Hypothalamus (tissue), 51 donors: ENCODE measurements around the gene TRIM28.
"Not testable (repeated sequence)": the region's sequence is repeated elsewhere in the genome, so short reads cannot be mapped to it uniquely, and the experiment has no call there.

Experiments
- DNase-seq, 51 donors: peaks; one replicate each; lab custom pipeline; 2025; lab: John Stamatoyannopoulos, UW

Gene TRIM28

DNA sequence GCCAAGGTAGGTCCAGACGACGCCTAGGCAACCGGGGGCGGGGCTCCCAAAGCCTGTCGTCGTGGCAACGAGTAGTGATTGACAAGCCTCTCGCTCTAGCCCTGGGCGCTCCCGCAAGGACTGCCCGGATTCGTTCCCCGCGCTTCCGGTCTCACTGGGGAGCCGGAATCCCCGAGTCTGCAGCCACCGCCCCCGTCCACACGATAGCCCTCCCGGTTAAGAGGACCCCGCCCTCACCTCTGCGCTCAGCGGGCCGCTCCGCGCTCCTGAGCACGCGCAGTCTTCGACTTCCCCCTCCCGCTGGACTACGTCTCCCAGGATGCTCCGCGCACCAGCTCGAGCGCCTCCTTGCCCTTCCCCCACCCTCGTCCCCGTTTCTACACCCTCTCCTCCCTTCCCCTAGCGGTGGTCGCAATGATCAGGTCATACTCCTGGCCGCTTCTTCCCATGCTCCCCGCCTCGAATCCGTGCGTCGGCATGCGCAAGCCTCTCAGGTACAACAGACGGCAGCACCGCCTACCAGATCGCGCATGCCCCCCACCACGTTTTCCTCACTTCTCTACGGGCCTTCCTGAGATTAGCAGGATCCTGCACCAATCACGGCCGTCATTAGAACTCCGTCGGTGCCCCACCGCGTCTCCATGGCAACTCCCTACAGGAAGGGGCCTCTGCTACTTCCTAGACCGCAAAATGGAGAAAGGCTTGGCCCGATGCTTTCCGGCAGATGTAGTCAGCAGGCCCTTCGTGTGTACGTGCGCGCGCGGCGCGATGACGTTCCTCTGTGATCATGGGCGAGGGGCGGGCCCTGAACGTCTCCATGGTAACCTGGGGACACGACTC is 29.2 kb downstream of the TRIM28 start, which contains the start of gene MZF1:
Gene MZF1 (minus strand): TSS at position 518 of the 840 bp plus-strand sequence. CDS start 1,946 bp downstream, outside the sequence.
- no peak for DNase-seq

- no peak for DNase-seq
Measured at GRCh38 chr19:58573658-58574164, 29.8 kb downstream of the TRIM28 start.

DNA sequence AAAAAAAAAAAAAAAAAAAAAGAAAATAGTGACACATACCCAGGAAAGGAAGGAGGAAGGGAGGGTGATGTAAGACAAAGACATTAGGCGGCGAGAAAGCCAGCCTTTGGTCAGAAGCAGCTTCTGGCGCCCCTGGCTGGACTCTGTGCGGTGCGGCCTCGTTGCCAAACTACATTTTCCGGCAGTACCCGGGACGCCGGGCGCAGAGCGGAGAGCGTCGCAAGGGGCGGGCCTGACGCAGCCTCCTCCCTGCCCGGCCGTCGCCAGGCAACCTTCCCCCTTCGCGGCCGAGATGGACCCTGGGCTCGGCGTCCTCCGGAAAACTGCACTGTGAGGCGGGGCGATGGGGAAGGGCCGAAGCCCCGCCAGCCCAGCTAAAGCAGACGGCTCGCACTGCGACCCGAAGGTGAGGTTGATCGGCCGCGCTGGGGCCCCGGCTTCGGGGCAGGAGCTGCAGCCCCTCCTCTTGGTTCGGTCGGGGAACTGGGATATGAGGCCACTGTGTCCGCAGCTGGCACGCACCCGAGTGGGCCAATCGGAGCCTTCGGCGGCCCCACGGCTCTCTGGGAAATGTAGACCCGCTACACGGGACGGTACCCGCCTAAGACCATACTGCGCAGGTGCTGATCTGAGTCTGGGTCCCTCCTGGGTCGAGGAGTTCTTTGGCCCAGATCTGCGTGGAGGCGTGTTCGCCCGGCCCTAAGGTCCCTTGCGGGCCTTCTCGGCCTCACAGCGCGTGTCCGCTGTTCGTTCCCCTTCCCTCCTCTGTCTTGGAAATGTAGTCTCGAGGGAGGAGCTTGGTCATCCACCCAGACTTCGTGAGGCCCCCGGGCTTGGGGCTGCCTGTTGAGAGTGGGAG is 31.5 kb downstream of the TRIM28 start:
- DNase-seq: no peak

- not testable (repeated sequence) for DNase-seq
Measured at GRCh38 chr19:58577581-58577980, 33.7 kb downstream of the TRIM28 start.

DNA sequence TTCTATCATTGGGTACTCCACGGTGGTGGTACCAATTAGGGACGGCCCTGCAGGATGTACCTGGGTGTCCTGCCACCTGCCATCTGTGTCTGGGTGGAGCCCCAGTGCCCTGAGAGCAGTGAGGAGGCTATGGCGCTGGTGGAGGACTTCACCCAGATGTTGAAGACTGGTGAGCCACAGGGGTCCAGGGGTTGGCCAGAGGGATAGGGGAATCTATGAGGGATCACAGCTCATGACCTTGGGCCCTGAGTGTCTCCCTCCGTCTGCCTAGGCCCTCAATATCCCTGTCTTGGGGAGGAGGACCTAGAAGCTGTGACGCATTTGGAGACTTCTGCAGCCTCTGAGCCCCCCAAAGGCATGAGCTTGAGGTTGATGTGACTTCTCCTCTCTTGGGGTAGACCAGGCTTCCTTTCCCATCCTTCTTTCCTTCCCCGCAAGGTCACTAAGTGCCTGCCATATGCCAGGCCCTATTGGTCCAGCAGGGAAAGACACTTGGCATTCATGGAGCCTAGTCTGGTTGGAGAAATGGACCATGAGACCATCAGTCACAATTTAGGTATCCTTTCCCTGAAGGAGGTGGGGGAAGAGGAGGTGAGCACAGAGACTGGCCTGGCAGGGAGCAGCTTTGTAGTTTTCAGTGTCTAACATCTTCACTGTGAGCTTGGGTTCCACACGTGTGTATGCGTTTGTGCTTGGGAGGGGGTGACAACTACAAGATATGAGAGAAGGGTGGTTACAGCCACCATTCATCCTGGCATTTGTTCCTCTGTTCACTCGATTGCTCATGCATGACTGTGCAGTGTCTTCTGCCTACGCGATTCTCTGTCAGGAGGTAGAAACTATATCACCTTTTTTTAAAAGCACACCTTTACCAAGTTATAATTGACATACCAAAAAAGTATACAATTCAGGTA is 34.4 kb downstream of the TRIM28 start:
- no peak for DNase-seq

GRCh38 chr19:58579473-58580142 is 35.7 kb downstream of the TRIM28 start:
- DNase-seq: no peak

DNA sequence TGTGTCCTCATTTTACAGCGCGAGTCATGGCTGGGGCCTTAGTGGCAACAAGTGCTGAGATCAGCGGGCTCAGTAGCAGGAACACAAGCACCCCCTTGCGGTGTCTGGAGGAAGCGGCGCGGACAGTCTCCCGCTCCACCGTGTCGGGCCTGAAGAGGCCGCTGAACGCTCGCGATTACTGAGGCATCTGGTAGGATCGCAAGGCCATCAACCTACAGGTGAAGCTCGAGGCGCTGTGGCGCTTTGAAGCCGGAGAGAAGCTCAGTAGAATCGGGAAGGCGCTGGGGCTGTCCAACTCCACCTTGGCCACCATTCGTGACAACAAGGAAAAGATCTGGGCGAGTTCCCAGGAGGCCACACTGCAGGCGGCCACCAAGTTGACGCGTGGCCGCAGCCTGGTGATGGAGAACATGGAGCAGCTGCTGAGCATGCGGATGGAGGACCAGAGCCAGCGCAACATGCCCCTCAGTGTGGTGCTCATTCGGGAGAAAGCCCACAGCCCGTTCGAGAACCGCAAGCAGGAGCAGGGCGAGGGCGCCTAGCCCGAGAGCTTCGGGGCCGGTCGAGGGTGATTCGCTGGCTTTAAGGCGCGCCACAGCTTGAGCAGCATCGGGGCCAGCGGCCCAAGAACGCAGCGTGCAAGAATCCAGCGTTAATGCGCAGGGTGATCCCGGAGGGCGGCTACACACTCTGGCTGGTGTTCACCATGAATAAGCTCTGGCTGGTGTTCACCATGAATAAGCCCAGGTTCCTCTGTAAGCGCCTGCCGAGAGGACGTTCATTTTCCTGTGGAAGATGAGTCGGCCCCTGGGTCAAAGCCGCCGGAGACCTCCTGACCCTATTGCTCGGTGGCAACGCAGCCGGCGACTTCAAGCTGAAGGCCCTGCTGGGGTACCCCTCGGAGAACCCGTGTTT is 37.6 kb downstream of the TRIM28 start:
- no peak for DNase-seq

- no peak for DNase-seq
Measured at GRCh38 chr19:58582985-58583384, 39.1 kb downstream of the TRIM28 start.

- DNase-seq: no peak
Measured at GRCh38 chr19:58584498-58585441, 40.9 kb downstream of the TRIM28 start.

- no peak for DNase-seq
Measured at GRCh38 chr19:58585442-58586132, 41.7 kb downstream of the TRIM28 start.

GRCh38 chr19:58586133-58586765 is 42.4 kb downstream of the TRIM28 start:
- no peak for DNase-seq
